Stimulated activated CD4-positive, alpha-beta T cell treated with anti-CD3 and anti-CD28 coated beads, Interleukin-1b, Interleukin-23, amount 100 ng/mL, for 24 hours (primary cell): ENCODE measurements around the gene RHOJ.
"Not testable (repeated sequence)": the region's sequence is repeated elsewhere in the genome, so short reads cannot be mapped to it uniquely, and the experiment has no call there.

Experiments
- DNase-seq, 4 experiments: peaks; one replicate each; pipeline ENCODE4 v3.0.0-alpha.2; 2020; ENCODE audit warnings: low read depth in 4 of 4, low spot score in 1 of 4

Gene RHOJ

GRCh38 chr14:63296060-63296563, 91.9 kb downstream of the RHOJ start:
- DNase-seq = no peak

- no peak for DNase-seq
These were observed 93.3 kb downstream of the RHOJ start for GRCh38 chr14:63297372-63298063.

GRCh38 chr14:63299351-63300110, 95.3 kb downstream of the RHOJ start:
- no peak for DNase-seq

- DNase-seq = no peak
These were observed 96.6 kb downstream of the RHOJ start for GRCh38 chr14:63300854-63301253.

- DNase-seq = no peak
These were observed 97.8 kb downstream of the RHOJ start for GRCh38 chr14:63301891-63302534.

GRCh38 chr14:63304429-63304828, 100.2 kb downstream of the RHOJ start:
- not testable (repeated sequence) for DNase-seq

GRCh38 chr14:63308723-63309317, 104.6 kb downstream of the RHOJ start:
- no peak for DNase-seq

- no peak for DNase-seq
These were observed 114.6 kb downstream of the RHOJ start, which contains the start of gene GPHB5 for GRCh38 chr14:63318835-63319234. Gene GPHB5 (minus strand): TSS chr14:63318935. CDS start chr14:63317849, 1,086 bp downstream.

GRCh38 chr14:63322472-63322871, 118.2 kb downstream of the RHOJ start:
- no peak for DNase-seq

- DNase-seq = no peak
These were observed 118.8 kb downstream of the RHOJ start for GRCh38 chr14:63322897-63323573.

- no peak for DNase-seq
These were observed 122.6 kb downstream of the RHOJ start for GRCh38 chr14:63326840-63327239.

GRCh38 chr14:63328787-63329737, 124.8 kb downstream of the RHOJ start:
- DNase-seq = no peak

- no peak for DNase-seq
These were observed 138.1 kb downstream of the RHOJ start for GRCh38 chr14:63342371-63342770.
